T follicular helper cell (primary cell): ENCODE results near the gene ADAMTS13.

Experiments used
- DNase-seq: peaks from one replicate; pipeline ENCODE4 v3.0.0-alpha.2; 2020; ENCODE audit warnings: low read depth

The ADAMTS13 gene

GRCh38 chr9:133490865-133491655, 68.9 kb downstream of the ADAMTS13 start:
- DNase-seq: no peak

DNA sequence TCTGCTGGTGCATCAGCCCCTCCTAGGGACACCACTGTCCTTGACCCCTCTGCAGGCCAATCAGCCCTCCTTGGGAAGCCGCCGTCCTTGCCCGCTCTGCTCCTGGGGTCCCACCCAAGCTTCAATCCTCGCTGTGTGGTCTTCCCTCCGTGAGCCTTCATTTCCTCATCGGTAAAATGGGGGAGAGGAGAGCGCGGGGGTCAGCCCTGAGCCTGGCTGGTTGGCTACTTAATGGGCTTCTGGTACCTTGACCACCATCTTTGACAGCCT, 69.4 kb downstream of the ADAMTS13 start:
- no peak for DNase-seq

DNA sequence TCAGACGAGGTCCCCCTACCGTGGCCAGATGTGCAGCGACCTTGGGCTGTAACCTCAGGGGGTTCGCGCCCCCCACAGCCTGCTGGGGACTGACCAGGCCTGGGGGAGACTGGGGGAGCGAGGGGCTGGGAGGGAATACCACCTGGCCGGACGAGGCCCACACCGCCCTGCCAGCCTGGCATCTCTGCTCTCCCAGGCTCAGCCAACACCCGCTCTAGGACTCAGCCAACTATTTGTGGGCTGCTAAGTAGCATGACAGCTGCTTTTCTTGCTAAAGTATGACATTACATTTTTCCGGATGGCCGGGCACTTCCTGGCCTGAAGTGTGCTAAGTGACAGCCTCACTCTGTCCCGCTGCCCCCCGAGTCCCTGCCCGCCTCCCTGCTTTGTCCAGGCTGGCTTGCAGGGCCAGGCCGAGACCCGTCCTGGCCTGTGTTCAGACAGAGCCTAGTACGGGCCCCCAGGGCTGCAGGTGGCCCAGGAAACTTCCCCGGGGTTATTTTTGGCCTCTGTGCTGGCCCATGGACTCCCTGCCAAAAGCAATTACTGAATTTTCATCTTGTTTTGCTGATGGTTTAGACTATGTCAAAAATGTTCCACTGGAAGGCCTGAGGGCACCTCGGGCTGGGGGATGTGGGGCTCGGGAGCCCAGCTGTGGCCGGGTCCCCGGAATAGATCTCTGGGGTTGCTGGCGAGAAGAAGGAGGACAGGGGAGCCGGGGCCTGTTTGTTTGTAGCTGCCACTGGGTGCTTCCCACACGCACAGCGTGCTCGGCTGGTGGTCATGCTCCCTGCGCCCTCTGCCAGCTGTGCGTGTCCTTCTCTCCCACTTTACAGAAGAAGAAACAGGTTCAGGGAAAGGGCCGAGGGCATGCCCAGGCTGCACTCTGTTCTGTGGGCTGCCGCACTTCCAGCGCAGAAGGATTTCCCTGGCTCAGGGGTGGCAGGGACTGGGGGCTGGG, 70.2 kb downstream of the ADAMTS13 start:
- DNase-seq: no peak

DNA sequence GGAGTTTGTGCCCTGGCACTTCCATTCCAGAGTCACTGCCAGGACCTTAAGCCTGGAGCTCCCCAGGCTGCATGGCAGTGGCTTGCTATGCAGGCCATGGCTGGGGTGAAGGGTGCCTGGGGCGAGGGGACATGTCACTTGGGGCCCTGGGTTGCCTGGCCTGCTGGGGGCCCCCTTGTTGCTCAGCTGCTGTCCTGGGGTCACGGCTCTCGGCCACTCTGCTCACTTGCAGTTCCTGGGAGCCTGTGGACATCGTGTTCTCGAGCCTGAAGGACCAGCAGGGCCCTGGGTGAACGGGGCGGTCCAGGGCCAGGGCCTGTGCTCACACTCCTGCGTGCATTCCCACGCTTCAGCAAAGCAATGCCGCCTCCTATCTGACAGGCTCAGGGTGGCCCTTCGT, 71.3 kb downstream of the ADAMTS13 start:
- DNase-seq: no peak

DNA sequence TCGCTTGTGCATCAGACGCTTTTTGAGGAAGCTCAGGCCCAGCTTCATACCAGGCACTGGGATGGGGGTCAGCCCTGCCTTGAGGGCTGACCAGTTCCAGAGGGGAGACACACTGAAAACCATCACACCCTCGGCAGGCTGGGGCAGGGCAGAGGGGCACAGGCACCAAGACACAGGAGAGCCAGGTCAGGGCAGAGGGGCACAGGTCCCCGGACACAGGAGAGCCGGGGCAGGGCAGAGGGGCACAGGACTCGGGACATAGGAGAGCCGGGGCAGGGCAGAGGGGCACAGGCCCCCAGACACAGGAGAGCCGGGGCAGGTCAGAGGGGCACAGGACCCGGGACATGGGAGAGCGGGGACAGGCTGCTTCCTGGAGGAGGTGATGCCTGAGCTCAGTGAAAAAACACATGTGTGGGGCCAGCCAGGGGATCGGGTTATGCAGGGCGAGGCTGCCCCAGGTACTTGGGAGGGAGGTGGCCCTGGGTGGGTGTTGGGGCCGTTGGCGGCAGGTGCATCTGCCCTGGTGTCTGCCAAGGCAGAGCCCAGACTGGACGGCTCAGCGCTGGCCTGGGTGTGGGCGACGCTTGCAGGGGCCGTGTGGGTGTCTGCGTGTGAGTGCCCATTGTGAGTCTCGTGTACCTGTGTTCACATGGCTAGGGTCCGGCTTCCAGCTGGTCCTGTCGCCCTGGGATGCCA, 71.8 kb downstream of the ADAMTS13 start:
- DNase-seq: no peak

DNA sequence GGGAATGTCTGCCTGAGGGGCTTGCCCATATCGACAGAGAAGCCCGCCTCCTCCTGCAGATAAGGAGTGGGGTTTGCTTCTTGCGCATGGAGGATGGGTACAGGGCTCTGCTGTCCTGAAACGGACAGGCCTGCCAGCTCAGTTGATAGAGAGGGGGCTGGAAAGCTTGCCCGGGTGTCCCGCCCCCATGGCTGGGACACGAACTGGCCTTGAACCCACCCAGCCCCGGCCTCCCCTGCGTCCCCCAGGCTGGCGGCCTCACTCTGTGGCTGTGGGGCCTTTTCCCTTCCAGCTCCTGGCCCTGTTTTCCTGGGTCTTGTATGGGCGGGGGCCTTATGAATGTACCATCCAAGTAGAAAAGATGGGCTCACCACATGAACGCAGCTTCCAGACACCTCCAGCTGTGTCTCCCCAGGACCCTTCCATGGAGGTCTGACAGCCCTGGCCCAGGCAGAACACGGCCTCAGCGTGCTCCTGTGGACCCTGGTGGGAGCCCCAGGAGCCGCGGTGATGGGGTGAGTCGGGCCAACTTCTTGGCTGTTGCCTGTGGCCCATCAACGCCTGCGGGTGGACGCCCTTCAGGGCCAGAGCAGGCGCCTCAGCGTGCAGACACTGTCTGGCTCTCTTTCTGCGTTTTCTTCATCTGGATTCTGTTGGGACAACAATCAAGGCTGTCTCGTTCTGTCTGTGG, 72.6 kb downstream of the ADAMTS13 start:
- no peak for DNase-seq

GRCh38 chr9:133495327-133496293, 73.4 kb downstream of the ADAMTS13 start:
- no peak for DNase-seq

GRCh38 chr9:133496861-133497842, 75.0 kb downstream of the ADAMTS13 start:
- DNase-seq: no peak

- DNase-seq: no peak
Measured at GRCh38 chr9:133499132-133499891, 77.1 kb downstream of the ADAMTS13 start.

GRCh38 chr9:133499892-133500270, 77.7 kb downstream of the ADAMTS13 start:
- DNase-seq: no peak

DNA sequence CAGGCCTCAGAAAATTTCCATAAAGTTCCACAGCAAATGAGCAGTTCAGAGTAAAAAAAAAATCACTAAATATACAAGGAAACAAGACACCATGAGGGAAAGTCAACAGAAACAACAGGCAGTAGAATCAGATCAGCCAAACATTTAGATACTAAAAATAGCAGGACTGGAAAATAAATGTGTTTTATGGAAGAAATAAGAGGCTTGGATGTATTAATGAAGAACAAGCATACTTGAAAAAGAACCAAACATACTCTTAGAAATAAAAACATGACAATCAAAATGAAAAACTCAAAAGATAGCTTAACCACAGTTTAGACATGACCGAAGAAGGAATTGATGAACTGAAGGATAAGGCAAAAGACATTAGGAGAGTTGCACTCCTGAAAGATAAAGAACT, 79.9 kb downstream of the ADAMTS13 start:
- no peak for DNase-seq

DNA sequence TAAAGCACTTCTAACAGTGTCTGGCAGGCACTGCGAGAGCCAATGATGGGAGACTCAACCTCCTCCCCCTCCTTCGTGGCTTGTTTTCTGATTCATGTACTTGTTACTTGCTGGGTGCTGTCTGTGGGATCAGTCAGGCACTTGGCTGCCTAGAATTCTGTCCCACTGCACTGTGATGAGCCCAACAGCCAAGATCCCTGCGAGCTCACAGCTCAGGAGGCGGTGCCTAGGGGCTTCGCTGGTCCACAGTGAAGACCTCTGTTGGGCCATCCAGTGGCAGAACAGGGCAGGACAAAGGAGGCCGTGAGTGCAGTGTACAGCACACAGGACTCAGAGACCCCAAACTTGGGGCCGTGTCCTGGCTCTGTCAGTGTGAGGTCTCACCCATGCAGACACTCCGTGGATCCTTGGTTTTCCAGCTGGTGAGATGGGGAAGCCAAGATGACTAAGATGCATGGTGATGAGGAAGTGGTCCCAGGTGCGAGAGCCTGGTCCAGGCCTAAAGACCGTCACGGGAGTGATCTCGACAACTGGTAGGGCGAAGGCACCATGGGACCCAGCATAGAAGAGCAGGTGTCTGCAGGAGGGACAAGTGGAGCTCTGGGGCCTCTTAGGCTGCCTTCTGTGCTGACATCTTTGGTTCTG, 83.1 kb downstream of the ADAMTS13 start:
- DNase-seq: no peak

GRCh38 chr9:133505901-133506652, 83.9 kb downstream of the ADAMTS13 start:
- no peak for DNase-seq

- DNase-seq: no peak
Measured at GRCh38 chr9:133506653-133507038, 84.5 kb downstream of the ADAMTS13 start.

- DNase-seq: no peak
Measured at GRCh38 chr9:133507246-133507965, 85.2 kb downstream of the ADAMTS13 start.

GRCh38 chr9:133508046-133508445, 85.9 kb downstream of the ADAMTS13 start:
- no peak for DNase-seq
